Keratinocyte (primary cell): ENCODE results near the gene RAB34.

Experiments
- EZH2 ChIP-seq: IDR thresholded peaks from one replicate; pipeline ENCODE4 v1.6.1; 2012; ENCODE audit warnings: inconsistent platforms, mild to moderate bottlenecking, low read length, moderate library complexity
- TF ChIP-seq, protein P1 (sequence below), 3 experiments: IDR thresholded peaks in 1 of 3; conservative IDR thresholded peaks in 1 of 3; optimal IDR thresholded peaks in 1 of 3; 2 replicates in 2 of 3; 3 replicates in 1 of 3; pipeline versions ENCODE3 to v1.5.1; 2011; ENCODE audit warnings: low read length in 3 of 3, mild to moderate bottlenecking in 3 of 3, moderate library complexity in 2 of 3, control low read depth in 1 of 3, inconsistent platforms in 1 of 3; ENCODE audit not compliant: insufficient read depth in 2 of 3; ENCODE audit errors: extremely low read depth in 1 of 3

DNA sequence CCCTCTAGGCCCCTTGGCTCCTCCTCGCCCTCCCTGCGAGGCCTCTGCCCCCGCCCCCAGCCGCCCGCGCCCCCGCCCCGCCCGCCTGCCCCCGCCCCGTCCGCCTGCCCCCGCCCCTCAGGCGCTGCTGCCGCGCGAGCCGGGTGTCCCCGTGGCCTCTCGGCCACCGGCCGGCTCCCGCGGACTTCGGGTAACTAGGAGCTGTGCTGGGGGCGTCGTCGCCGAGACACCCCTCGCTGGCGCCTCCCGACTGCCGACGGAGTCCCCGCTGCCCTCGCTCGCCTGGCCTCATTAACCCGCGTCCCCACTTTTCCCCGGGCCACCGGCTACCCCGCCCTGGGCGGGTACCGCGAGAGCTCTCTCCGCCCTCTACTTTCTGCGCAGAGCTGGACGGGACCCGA lies 8.6 kb upstream of the RAB34 start, which contains the start of gene TLCD1:
- TF ChIP-seq, protein P1, sequence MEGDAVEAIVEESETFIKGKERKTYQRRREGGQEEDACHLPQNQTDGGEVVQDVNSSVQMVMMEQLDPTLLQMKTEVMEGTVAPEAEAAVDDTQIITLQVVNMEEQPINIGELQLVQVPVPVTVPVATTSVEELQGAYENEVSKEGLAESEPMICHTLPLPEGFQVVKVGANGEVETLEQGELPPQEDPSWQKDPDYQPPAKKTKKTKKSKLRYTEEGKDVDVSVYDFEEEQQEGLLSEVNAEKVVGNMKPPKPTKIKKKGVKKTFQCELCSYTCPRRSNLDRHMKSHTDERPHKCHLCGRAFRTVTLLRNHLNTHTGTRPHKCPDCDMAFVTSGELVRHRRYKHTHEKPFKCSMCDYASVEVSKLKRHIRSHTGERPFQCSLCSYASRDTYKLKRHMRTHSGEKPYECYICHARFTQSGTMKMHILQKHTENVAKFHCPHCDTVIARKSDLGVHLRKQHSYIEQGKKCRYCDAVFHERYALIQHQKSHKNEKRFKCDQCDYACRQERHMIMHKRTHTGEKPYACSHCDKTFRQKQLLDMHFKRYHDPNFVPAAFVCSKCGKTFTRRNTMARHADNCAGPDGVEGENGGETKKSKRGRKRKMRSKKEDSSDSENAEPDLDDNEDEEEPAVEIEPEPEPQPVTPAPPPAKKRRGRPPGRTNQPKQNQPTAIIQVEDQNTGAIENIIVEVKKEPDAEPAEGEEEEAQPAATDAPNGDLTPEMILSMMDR (optimal IDR thresholded peaks at IDR 0.05 in 1 of 3, IDR thresholded peaks at IDR 0.05 in 1 of 3, conservative IDR thresholded peaks at IDR 0.05 in 1 of 3; ENCODE audit: extremely low read depth in 1 of 3, insufficient read depth in 2 of 3, low read length in 3 of 3): no peak
- TF ChIP-seq EZH2: no peak
